GM19193 (cell line): ENCODE results near the gene NTRK2.

Source experiments
- POLR2A ChIP-seq: IDR thresholded peaks from 4 replicates; pipeline ENCODE4 v1.6.1; 2011; ENCODE audit not compliant: insufficient read depth, insufficient read length; ENCODE audit errors: extremely low read depth

The NTRK2 gene

DNA sequence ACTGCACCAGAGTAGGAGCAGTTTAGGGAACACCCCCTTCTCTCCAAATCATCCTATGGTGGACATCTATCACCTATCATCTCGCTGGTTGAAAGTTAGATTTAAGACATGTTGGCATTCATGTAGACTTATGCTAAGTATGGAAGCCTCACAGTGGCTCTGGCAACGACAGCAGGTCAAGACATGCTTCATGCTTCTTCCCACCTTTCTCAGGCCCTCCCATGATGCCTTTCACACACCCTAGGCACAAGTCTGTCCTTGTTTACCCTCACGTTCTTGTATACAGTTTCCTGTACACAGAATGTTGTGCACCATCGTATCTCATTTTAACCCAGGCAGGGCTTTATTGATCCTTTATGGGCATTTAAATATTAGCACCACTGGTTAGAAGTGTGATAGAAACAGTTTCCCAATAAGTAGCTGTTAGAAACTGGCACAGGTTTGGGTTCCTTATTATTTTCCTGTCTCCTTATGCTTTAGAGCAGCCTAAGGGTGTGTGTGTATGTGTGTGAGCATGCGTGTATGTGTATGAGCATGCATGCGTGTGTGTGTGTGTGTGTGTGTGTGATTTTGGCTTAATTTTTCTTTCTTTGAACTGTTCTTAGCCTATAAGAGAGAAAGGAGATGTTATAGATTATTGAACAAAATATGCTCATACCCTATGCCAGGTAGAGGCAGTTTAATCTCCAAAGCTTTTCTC is 160.6 kb downstream of the NTRK2 start:
- no peak for TF ChIP-seq POLR2A

DNA sequence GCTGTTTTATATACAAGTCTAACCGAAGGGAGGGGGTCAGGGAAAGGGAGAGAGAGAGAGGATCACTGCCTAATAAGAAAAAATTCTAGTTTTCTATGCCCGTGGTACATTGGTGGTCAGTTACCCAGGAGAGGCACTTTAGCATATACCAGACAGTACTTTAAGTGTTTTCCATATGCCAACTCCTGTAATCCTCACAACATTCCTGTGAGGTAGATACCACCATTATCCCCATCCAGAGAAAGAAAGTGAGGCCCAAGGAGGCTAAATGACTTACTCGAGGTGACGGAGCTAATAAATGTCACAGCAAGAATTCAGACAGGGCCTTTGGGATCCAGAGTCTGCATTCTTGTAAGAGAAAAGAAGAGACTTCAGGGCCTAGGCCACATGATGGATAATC is 161.8 kb downstream of the NTRK2 start:
- TF ChIP-seq POLR2A = no peak

DNA sequence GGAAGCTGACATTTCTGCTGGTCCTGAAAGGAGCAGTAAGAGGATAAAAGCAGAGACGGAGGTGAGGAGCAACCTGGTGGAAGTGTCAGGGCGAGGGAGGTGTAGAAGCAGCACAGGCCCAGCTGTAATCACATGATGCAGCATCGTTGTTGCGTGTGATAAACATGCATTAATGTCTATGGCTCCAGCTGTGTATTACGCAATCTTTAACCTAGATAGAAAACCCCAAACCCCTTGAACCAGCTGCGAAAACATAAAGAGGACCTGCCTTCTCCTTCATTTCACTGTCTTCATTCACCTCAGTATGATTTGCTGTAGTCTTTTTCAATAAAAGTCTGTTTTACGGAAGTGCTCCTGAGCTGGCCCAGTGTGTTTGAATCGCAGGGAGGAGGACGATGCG is 162.9 kb downstream of the NTRK2 start:
- TF ChIP-seq POLR2A = no peak

GRCh38 chr9:84834426-84834825 is 164.9 kb downstream of the NTRK2 start:
- no peak for TF ChIP-seq POLR2A

- TF ChIP-seq POLR2A = no peak
Observed at GRCh38 chr9:84835745-84836144, 166.2 kb downstream of the NTRK2 start.

GRCh38 chr9:84838879-84839278 is 169.3 kb downstream of the NTRK2 start:
- TF ChIP-seq POLR2A = no peak

DNA sequence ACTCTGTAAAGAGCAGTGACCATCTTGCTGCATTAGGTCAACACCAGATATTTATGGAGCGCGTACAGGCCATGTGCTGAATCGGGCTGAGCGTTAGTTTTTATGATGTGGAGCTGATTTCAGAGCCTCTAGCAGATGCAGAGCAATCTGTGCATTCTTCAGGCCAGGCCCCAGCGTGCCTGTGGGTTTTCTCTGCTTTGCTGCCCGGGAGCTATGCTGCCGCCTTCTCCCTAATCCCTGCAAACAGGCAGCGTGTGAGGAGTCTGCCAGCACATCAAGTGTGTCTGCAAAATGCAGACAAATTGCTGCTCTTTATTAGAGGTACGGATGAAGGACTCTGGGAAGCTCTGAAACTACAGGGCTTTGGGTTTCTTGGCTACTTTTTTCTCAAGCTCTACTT is 170.0 kb downstream of the NTRK2 start:
- no peak for TF ChIP-seq POLR2A

DNA sequence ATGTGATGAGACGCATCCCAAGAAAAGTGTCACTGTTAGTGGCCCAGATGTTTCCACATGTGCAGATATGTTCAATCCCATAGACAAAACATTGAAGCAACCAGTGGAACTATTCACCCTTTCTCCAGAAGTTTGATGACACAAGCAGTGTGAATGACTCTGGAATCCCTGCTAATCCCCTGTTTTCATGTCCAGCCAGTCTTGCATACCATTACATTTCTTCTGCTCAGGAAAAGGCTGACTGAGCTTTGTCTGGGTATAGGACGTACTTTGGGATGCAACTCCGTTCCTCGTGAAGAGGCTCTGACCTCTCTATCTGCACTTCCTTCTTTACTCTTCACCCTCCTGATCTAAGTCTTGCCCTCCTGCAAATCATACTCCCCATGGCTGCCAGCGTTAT is 172.4 kb downstream of the NTRK2 start:
- no peak for TF ChIP-seq POLR2A

GRCh38 chr9:84843175-84843824 is 173.8 kb downstream of the NTRK2 start:
- TF ChIP-seq POLR2A = no peak

DNA sequence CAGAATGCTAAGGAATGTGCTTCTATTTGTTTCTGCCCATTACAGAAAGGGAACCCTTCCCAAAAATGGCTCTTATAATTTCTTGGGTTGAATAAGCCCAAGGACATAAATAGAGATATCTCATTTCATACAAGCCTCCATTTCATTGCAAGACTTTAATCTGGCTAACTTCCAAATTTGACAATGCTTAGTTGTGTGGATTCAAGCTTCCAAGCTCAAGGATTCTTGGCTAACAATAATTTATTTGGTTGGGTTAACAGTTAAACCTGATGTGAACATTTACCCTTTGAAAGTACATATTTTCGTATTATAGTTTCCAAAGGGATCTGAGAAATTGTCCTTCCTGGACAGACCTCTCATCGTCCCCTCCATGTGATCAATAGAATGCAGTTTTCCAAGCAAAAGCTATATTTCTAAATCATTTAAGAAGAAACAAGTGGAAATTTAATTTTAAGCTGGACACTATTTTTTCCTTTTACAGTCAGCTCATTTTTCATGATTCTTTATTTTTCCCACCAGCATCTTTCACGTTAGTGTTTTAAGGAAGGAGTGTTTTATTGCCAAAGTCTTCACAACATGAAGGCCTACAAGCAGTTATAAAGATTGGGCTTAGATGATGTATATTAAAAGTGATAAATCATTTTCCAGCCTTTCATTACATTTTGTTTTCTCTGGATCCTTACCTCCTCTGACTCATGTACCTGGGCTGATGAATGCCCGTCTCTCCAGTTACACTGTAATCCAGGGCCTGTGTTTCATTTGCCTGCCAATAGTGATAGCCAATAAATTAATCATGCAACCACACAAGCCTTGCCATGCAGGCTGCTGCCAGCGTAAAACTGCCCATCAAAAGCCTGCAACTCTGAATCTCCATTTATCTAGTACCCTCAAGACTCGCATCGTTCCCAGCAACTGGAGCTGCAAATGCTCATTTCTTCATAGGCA is 176.7 kb downstream of the NTRK2 start:
- no peak for TF ChIP-seq POLR2A

DNA sequence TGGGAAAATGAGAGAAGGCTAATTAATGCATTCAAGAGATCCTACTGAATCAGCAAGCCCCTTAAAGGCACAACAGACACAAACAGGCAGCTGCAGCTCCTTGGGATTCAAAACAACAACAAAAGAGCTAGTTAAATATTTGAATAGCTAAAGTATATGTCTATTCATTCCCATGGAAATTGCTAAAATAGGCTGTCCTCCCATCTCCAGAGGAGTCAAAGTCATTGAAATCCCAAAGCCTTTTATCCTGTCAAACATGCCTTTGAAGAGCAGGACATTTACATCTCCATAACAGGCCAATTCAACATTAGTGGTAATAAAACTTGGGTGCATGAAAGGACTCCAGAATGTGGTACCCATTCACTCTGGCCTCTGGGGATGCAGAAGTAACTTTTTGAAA is 177.4 kb downstream of the NTRK2 start:
- no peak for TF ChIP-seq POLR2A

- no peak for TF ChIP-seq POLR2A
Observed at GRCh38 chr9:84849049-84849448, 179.5 kb downstream of the NTRK2 start.

DNA sequence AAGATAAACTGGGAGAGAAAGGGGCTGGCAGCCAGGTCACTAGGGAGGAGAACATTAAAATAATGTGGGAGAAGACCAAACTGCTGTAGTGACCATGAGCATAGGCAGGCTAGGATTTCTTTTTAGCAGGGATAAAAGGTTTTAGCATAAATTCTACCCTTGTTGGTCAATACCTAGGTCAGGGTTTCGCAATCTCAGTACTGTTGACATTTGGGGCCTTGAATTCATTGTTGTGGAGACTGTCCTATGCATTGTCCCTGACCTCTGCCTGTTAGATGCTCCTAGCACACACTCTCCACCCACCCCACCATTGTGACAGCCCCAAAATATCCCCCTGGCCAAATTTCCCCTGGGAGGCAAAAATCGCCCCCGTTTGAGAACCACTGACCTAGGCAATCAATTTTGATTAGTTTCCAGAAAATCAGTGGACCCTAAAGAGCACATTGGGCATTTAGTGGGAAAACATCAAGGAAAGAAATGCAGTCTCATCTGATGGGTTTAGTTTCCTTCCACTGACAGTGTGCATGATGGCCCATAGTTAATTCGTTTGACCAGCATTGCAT is 181.4 kb downstream of the NTRK2 start:
- no peak for TF ChIP-seq POLR2A

- TF ChIP-seq POLR2A = no peak
Observed at GRCh38 chr9:84851935-84852585, 182.5 kb downstream of the NTRK2 start.
